ENCODE measurements around the gene NOL4L.

Gene NOL4L

DNA sequence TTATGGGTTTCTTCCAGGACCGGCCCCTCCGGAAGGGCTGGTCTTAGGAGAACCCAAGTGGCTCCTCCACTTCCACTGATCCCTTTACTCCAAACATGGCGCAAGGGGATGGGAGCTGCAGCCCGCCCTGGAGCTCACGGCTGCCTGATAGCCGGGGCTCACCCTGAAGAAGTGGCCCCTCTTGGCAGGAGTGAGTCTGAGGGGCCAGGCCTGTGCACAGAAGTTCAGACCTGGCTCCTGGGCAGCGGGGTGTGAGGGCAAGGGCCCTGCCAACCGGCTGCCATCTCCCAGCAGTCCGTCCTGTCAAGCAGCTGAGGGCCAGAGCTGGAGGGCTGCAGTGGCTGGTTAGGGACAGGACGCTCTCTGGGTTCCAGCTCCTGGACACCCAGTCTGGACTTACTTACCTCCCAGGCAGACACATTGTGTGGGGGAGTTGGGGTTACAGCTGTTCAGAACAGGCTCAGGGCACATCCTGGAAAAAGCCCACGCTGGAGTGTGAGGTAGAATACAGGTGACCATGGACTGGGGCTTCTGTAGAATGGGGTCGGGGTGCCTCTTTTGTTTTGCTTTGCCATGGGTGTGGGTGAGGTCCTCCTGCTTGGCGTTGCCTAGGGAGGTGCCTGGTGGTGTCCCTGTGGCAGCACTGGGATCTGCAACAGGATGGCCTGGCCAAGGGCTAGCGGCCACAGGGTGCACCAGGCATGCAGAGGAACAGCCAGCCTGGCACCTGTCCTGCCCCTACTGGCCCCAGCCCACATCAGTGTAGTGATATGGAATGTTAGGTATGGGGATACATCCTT is 138.6 kb downstream of the NOL4L start:
- H3K27ac ChIP-seq (ENCODE audit: low read depth, low read length): no peak overlapping the region
- H3K36me3 ChIP-seq (ENCODE audit: insufficient read depth, low read length): peaks cover 62% of the 10 kb centered on the region
- H3K4me1 ChIP-seq (ENCODE audit: insufficient read depth, low read length): peaks cover 15% of the 10 kb centered on the region; the same call in 1 of the 2 replicates
- no peak overlapping the region for H3K9ac ChIP-seq (ENCODE audit: low read depth, low read length)
- H3K27me3 ChIP-seq (ENCODE audit: insufficient read depth, low read length): no peaks in the 10 kb centered on the region
- 94% methylated on average over 14 of the region's 14 CpGs for WGBS
- H3K4me3 ChIP-seq (ENCODE audit: low read length): no peak overlapping the region
- no peaks in the 10 kb centered on the region for H3K9me3 ChIP-seq (ENCODE audit: insufficient read depth, low read depth, low read length)

DNA sequence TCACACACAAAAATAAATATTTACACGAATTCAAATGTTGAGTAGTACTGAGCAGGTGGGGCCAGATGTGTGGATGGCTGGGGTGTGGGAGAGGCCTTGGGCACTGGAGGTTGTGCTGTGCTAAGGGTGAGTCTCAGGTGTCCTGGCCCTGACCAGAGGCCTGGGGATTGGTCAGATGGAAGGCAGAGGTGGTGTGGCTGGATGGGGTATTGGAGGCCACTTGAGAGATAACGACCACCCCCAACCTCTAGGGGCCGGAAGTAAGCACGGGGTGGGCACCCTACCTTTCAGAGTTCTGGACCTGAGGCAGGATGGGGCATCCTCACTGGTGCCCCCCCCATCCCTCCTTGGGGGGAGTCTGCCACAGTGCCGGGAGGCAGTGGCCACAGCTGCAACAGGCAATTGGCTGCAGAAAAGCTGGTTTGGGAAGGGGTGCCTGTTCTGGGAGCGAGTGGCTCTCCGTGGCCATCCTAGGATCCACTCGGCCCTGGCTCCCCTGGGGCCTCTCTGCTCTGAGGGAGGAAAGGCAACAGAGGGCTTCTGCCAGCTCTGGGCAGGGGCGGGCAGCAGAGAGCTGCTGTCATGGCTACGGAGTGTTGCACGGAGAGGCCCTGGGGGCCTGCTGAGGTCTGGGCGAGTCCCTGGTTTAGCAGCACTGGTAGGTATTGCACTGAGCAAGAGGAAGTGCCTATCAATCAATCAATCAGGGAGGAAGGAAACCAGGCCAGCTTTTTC is 139.4 kb downstream of the NOL4L start:
- Histone ChIP-seq H3K9me3 (ENCODE audit: insufficient read depth, low read depth, low read length) (no peaks in the 10 kb centered on the region), H3K4me1 (ENCODE audit: insufficient read depth, low read length) (peaks cover 16% of the 10 kb centered on the region; the same call in 1 of the 2 replicates), H3K9ac (ENCODE audit: low read depth, low read length) (no peak overlapping the region), H3K36me3 (ENCODE audit: insufficient read depth, low read length) (peaks cover 54% of the 10 kb centered on the region), H3K4me3 (ENCODE audit: low read length) (no peak overlapping the region), H3K27me3 (ENCODE audit: insufficient read depth, low read length) (no peaks in the 10 kb centered on the region), H3K27ac (ENCODE audit: low read depth, low read length) (no peak overlapping the region)
- WGBS: 84% methylated on average over 12 of the region's 12 CpGs

DNA sequence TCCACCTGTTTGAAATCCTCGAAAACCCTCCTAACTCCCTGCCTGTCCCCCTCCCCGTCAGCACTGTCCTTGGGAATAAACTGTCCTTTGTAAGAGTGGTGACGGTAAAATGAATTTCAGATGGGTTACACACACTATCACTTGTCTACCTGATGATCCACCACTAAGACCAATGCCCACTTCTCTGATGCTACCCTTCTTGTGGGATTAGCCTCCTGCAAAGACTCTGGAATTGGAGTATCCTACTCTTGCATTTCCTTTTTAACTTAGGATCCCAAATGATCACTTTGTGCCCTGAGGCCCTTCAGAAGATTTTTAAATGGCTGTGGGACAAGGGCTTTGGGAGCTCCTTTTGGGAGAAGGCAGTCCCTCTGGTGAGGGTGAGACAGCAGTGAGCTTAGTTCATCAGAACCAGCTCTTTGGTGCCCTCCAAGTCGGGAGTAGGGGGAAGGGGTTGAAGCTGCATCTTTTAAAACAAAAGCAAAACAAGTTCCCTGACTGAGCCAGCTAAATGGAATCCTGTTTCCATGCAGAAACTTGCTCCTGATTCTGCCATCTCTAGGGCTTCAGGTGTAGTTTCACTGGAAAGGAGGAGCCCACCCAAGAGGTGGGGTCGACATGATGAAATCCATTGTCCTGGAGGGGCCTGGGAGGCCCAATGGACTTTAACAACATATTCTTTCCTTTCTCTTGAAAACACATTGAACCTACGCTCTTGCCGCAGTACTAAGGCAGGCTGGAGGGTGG is 140.5 kb downstream of the NOL4L start:
- H3K4me1 ChIP-seq (ENCODE audit: insufficient read depth, low read length): peaks cover 16% of the 10 kb centered on the region; the same call in 1 of the 2 replicates
- H3K9me3 ChIP-seq (ENCODE audit: insufficient read depth, low read depth, low read length): no peaks in the 10 kb centered on the region
- H3K9ac ChIP-seq (ENCODE audit: low read depth, low read length): no peak overlapping the region
- no peaks in the 10 kb centered on the region for H3K27me3 ChIP-seq (ENCODE audit: insufficient read depth, low read length)
- peak overlapping the region; percentile 12; the same call in 1 of the 2 replicates for H3K27ac ChIP-seq (ENCODE audit: low read depth, low read length)
- H3K36me3 ChIP-seq (ENCODE audit: insufficient read depth, low read length): peaks cover 45% of the 10 kb centered on the region
- no peak overlapping the region for H3K4me3 ChIP-seq (ENCODE audit: low read length)
- 86% methylated on average over 6 of the region's 7 CpGs for WGBS

DNA sequence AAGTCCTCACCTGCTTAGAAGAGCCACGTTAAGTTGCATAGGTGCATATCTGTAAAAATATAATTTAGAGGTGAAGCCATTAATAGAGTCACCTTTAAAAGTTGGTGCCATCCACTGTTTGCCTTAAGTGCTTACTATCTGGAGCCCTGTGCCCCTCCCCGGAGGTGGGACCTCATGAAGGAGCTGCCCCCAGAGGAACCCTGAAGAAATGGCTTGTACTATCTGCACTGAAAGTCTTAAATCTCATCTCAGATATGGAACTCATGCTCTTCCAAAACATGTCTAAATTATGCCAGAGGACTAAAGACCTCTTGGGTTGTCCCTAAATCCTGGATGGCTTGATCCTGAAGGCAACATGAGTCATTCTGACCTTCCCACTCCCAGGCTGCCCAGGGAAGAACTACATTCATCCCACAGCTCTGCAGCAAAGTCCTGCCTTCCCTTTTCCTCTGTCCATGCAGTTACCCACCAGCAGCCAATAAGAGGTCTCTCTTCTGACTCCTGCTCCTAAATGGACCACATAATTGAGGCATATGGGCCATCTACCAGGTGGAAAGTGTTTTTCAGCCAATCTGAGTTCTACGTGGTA is 141.7 kb downstream of the NOL4L start:
- H3K27ac ChIP-seq (ENCODE audit: low read depth, low read length): no peak overlapping the region
- H3K4me1 ChIP-seq (ENCODE audit: insufficient read depth, low read length): peaks cover 16% of the 10 kb centered on the region; the same call in 1 of the 2 replicates
- no peaks in the 10 kb centered on the region for H3K27me3 ChIP-seq (ENCODE audit: insufficient read depth, low read length)
- H3K9me3 ChIP-seq (ENCODE audit: insufficient read depth, low read depth, low read length): no peaks in the 10 kb centered on the region
- no peak overlapping the region for H3K4me3 ChIP-seq (ENCODE audit: low read length)
- H3K36me3 ChIP-seq (ENCODE audit: insufficient read depth, low read length): peaks cover 38% of the 10 kb centered on the region
- 92% methylated on average over 3 of the region's 3 CpGs for WGBS
- no peak overlapping the region for H3K9ac ChIP-seq (ENCODE audit: low read depth, low read length)

DNA sequence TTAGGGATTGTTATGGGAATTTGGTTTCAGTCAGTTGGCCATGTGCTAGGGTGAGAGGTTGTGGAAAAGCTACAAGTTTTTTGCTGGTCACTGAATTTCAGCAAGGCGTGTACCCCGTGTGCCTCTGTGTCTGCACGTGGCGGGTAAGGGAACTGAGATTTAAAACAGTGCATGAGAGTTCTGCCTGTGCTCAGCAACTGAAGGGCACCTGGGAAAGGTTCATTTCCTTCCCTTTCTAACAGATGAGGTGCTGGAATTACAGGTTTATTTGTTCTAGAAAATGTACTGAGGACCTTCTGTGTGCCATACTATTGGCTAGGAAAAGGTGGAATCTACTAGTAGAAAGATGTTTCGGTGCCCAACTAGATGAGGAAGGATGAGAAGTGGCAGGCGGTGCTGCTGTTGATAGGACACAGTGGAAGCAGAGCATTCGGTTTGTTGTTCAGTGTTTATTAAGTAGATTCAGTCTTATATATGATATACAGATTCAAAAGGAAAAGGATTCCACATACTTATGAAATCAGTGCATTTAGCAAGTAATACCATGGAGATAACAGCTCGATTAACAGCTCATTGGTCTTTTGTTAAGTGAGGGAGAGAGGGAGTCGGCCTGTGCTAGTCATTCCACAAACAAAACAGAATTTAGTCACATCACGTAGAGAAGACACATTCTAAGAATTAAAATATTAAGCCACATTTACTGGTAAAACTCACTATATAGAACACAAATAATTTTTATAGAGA is 142.3 kb downstream of the NOL4L start:
- Histone ChIP-seq H3K27ac (ENCODE audit: low read depth, low read length) (no peak overlapping the region), H3K4me1 (ENCODE audit: insufficient read depth, low read length) (peaks cover 16% of the 10 kb centered on the region; the same call in 1 of the 2 replicates), H3K4me3 (ENCODE audit: low read length) (no peak overlapping the region), H3K9me3 (ENCODE audit: insufficient read depth, low read depth, low read length) (no peaks in the 10 kb centered on the region), H3K27me3 (ENCODE audit: insufficient read depth, low read length) (no peaks in the 10 kb centered on the region), H3K9ac (ENCODE audit: low read depth, low read length) (no peak overlapping the region), H3K36me3 (ENCODE audit: insufficient read depth, low read length) (peaks cover 38% of the 10 kb centered on the region)
- 95% methylated on average over 8 of the region's 10 CpGs for WGBS

DNA sequence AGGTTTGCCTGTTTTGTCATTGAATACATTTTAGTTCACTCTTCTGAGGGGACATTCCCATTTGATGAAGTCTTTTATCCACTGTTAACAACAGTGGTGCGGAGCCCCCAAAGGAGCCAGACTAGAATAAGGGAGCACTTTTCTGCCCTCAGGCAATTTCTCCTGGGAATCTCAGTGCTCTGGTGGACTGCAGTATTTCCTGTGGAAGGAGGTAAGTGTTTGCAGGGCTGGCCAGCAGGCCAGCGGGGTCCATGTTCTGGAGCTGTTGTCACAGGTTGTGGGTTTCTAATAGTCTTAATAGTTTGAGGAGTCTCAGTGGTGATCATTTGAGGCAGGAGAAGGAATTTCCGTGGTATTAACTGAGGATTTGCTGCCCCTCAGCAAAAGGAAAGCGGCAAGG is 143.5 kb downstream of the NOL4L start:
- H3K27me3 ChIP-seq (ENCODE audit: insufficient read depth, low read length): no peaks in the 10 kb centered on the region
- peaks cover 16% of the 10 kb centered on the region; the same call in 1 of the 2 replicates for H3K4me1 ChIP-seq (ENCODE audit: insufficient read depth, low read length)
- WGBS: 90% methylated on average over 4 of the region's 4 CpGs
- H3K36me3 ChIP-seq (ENCODE audit: insufficient read depth, low read length): peaks cover 27% of the 10 kb centered on the region
- H3K4me3 ChIP-seq (ENCODE audit: low read length): no peak overlapping the region
- no peaks in the 10 kb centered on the region for H3K9me3 ChIP-seq (ENCODE audit: insufficient read depth, low read depth, low read length)
- H3K27ac ChIP-seq (ENCODE audit: low read depth, low read length): no peak overlapping the region
- no peak overlapping the region for H3K9ac ChIP-seq (ENCODE audit: low read depth, low read length)

DNA sequence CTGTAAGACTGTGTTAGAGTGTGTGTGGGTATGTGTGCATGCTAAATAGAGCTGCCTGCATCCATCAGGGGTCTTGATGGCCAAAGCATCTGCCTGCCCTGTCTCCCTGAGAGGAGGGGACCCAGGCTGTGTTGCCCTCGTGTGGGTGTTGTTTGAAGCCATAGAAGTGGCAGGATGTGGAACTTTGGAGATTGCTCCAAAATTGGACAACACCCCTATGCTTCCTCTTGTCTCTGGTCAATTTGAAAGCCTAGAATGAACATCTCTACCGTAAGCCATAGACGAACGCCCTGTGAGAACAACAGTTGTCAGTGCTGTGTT is 144.4 kb downstream of the NOL4L start:
- H3K27ac ChIP-seq (ENCODE audit: low read depth, low read length): no peak overlapping the region
- WGBS: 84% methylated on average over 4 of the region's 4 CpGs
- no peak overlapping the region for H3K9ac ChIP-seq (ENCODE audit: low read depth, low read length)
- H3K4me1 ChIP-seq (ENCODE audit: insufficient read depth, low read length): peaks cover 16% of the 10 kb centered on the region; the same call in 1 of the 2 replicates
- no peak overlapping the region for H3K4me3 ChIP-seq (ENCODE audit: low read length)
- peaks cover 24% of the 10 kb centered on the region for H3K36me3 ChIP-seq (ENCODE audit: insufficient read depth, low read length)
- H3K27me3 ChIP-seq (ENCODE audit: insufficient read depth, low read length): no peaks in the 10 kb centered on the region
- no peaks in the 10 kb centered on the region for H3K9me3 ChIP-seq (ENCODE audit: insufficient read depth, low read depth, low read length)

DNA sequence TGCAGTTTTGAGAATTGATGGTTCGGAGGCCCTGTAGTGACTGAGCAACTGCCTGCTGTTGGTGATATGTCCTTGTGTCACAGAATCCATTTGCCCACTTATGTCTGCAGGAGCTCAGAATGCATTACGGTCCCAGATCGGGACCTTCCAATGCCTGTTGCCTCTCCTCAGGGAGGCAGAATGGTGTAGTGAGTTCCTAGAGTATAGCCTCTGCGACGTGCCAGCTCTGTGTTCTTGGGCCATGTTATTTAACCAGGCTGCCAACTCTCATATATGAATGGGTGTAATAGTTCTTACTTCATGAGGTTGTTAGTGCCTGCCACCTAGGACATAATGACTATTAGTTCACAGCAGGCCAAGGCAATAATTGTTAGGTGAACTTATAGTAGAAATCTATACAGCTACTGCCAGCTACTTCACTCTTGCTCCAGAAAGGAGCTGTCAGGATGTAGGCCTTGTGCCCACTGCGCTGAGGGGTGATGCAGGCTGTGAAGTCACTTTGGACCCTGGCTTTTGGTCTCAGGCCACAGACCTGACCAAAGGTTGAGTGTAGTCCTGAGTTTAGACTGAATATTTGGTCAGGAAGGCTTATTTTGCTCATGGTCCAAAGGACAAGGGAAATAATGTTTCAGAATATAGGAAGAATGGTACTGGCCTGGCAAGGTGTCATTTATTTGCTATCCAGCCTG is 144.9 kb downstream of the NOL4L start:
- Histone ChIP-seq H3K36me3 (ENCODE audit: insufficient read depth, low read length) (peaks cover 24% of the 10 kb centered on the region), H3K9ac (ENCODE audit: low read depth, low read length) (no peak overlapping the region)
- WGBS: 95% methylated on average over 6 of the region's 6 CpGs

DNA sequence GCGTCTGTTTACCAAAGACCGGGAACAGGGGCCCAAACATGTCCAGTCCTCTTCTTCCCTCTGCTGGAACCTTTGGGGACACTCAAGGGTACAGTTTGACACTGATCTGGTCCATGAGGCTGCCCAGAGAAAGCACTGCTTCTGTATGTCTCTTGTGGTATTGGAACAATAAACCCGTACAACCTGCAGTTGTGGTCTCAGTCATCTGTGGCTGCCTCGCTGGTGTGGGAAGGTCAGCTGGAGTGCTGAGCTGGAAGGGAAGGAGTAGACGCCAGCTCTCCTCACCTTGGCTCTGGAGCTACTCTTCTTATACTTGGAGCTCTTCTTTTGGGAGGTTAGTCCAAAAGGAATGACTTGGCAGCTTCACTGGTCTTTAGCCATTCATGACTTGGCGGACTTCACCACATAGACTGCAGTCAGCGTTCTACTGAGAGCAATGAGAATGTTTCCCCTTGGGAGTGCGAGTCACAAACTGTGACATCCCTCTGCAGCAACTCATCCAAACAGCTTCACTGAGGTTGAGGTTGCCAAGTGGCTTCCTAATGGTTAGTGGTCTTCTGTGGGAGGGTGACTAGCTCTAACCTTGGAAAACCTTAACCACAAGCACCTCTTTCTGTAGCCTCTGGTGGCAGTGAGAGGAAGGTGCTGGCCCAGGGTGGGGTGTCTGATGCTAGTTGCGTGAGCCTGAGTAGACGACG is 145.9 kb downstream of the NOL4L start:
- Histone ChIP-seq H3K9me3 (ENCODE audit: insufficient read depth, low read depth, low read length) (no peaks in the 10 kb centered on the region), H3K27me3 (ENCODE audit: insufficient read depth, low read length) (no peaks in the 10 kb centered on the region), H3K9ac (ENCODE audit: low read depth, low read length) (no peak overlapping the region), H3K36me3 (ENCODE audit: insufficient read depth, low read length) (peaks cover 31% of the 10 kb centered on the region), H3K4me3 (ENCODE audit: low read length) (no peak overlapping the region), H3K27ac (ENCODE audit: low read depth, low read length) (no peak overlapping the region), H3K4me1 (ENCODE audit: insufficient read depth, low read length) (0 out of 2 replicates have a peak, but pooled peaks cover 5% of the 10 kb centered on the region)
- 97% methylated on average over 11 of the region's 11 CpGs for WGBS

More for the DNA sequence above, 144.9 kb downstream of the NOL4L start:
- Histone ChIP-seq H3K4me1 (ENCODE audit: insufficient read depth, low read length) (peaks cover 10% of the 10 kb centered on the region; the same call in 1 of the 2 replicates), H3K27ac (ENCODE audit: low read depth, low read length) (no peak overlapping the region), H3K9me3 (ENCODE audit: insufficient read depth, low read depth, low read length) (no peaks in the 10 kb centered on the region), H3K27me3 (ENCODE audit: insufficient read depth, low read length) (no peaks in the 10 kb centered on the region), H3K4me3 (ENCODE audit: low read length) (no peak overlapping the region)

Data from HUES64 (cell line).